ENCODE data around the gene OR6P1. TPM values are rescaled to one million over a fixed set of nuclear protein-coding genes. Genes with fewer than 3 reads are reported as not detected.

OR6P1 gene
- total RNA-seq, 1 experiment from 2014 or later = not detected

GRCh38 chr1:158607296-158607695 is 36.9 kb upstream of the OR6P1 start:
- Histone ChIP-seq H3K4me1 (ENCODE audit: insufficient read depth, low read length) (no peaks in the 10 kb centered on the region), H3K27ac (ENCODE audit: low read length) (no peak overlapping the region), H2AFZ (ENCODE audit: low read length) (no peak overlapping the region), H3K9me2 (replicated peaks; ENCODE audit: low read length) (no peaks in the 10 kb centered on the region), H3K79me2 (ENCODE audit: low read length) (no peaks in the 10 kb centered on the region), H3F3A (ENCODE audit: low read length, unreplicated experiment) (no peaks in the 10 kb centered on the region), H3K4me2 (ENCODE audit: low read length) (no peak overlapping the region), H3K36me3 (ENCODE audit: low read depth, low read length) (no peaks in the 10 kb centered on the region), H3K4me3 (ENCODE audit: low read length) (no peak overlapping the region), H3K9me3 (ENCODE audit: low read length) (no peaks in the 10 kb centered on the region; the same call in 1 of the 2 replicates), H3K27me3 (ENCODE audit: low read length) (no peaks in the 10 kb centered on the region), H4K20me1 (ENCODE audit: low read length) (no peaks in the 10 kb centered on the region), H3K9ac (ENCODE audit: low read length) (no peak overlapping the region)
- intact Hi-C loops (cut with micrococcal nuclease) = no loop called here
- ChIA-PET POLR2A (ENCODE audit: unreplicated experiment) (no interaction called here), CTCF (no interaction called here)
- no TSS peak for BruUV-seq (replicated peaks)
- TF ChIP-seq EZH2 (IDR thresholded peaks at IDR 0.05; ENCODE audit: low read length, unreplicated experiment) (no peak), CTCF (conservative IDR thresholded peaks at IDR 0.05; ENCODE audit: low read depth, low read length) (no peak), EZH2phosphoT487 (IDR thresholded peaks at IDR 0.05; ENCODE audit: borderline replicate concordance, low read length) (no peak)
- no peak for DNase-seq
- ATAC-seq = no peak

GRCh38 chr1:158604968-158605367 is 34.6 kb upstream of the OR6P1 start, which contains the start of gene OR10Z1:
Gene OR10Z1 (plus strand): TSS chr1:158605268. CDS start chr1:158606439, 1,171 bp downstream.
- Histone ChIP-seq H3K9ac (ENCODE audit: low read length) (no peak within 1 kb of the TSS), H4K20me1 (ENCODE audit: low read length) (no peaks in the 10 kb centered on the region), H3F3A (ENCODE audit: low read length, unreplicated experiment) (no peaks in the 10 kb centered on the region), H3K27ac (ENCODE audit: low read length) (no peak within 1 kb of the TSS), H3K4me3 (ENCODE audit: low read length) (no peak within 1 kb of the TSS), H3K36me3 (ENCODE audit: low read depth, low read length) (no peaks in the 10 kb centered on the region), H2AFZ (ENCODE audit: low read length) (no peak within 1 kb of the TSS), H3K4me2 (ENCODE audit: low read length) (no peak within 1 kb of the TSS), H3K9me3 (ENCODE audit: low read length) (0 out of 2 replicates have a peak, but pooled peaks cover 3% of the 10 kb centered on the region), H3K4me1 (ENCODE audit: insufficient read depth, low read length) (no peaks in the 10 kb centered on the region), H3K27me3 (ENCODE audit: low read length) (no peaks in the 10 kb centered on the region), H3K9me2 (replicated peaks; ENCODE audit: low read length) (no peaks in the 10 kb centered on the region), H3K79me2 (ENCODE audit: low read length) (no peaks in the 10 kb centered on the region)
- DNase-seq (no peak), ATAC-seq (no peak)
- intact Hi-C loops (cut with micrococcal nuclease) = no loop called here
- TF ChIP-seq EZH2 (IDR thresholded peaks at IDR 0.05; ENCODE audit: low read length, unreplicated experiment) = no peak
- TF ChIP-seq EZH2phosphoT487 (IDR thresholded peaks at IDR 0.05; ENCODE audit: borderline replicate concordance, low read length) = no peak
- no peak for TF ChIP-seq CTCF (conservative IDR thresholded peaks at IDR 0.05; ENCODE audit: low read depth, low read length)
- CTCF ChIA-PET = no interaction called here
- BruUV-seq (replicated peaks) = no TSS peak
- POLR2A ChIA-PET (ENCODE audit: unreplicated experiment) = no interaction called here

- Histone ChIP-seq H2AFZ (ENCODE audit: low read length) (no peak overlapping the region), H3F3A (ENCODE audit: low read length, unreplicated experiment) (no peaks in the 10 kb centered on the region), H3K27ac (ENCODE audit: low read length) (no peak overlapping the region), H3K27me3 (ENCODE audit: low read length) (no peaks in the 10 kb centered on the region), H3K79me2 (ENCODE audit: low read length) (no peaks in the 10 kb centered on the region), H3K4me2 (ENCODE audit: low read length) (no peak overlapping the region), H3K36me3 (ENCODE audit: low read depth, low read length) (no peaks in the 10 kb centered on the region), H3K4me1 (ENCODE audit: insufficient read depth, low read length) (no peaks in the 10 kb centered on the region), H3K9ac (ENCODE audit: low read length) (no peak overlapping the region), H3K4me3 (ENCODE audit: low read length) (no peak overlapping the region), H3K9me3 (ENCODE audit: low read length) (peaks cover 21% of the 10 kb centered on the region), H3K9me2 (replicated peaks; ENCODE audit: low read length) (no peaks in the 10 kb centered on the region), H4K20me1 (ENCODE audit: low read length) (no peaks in the 10 kb centered on the region)
- TF ChIP-seq CTCF (conservative IDR thresholded peaks at IDR 0.05; ENCODE audit: low read depth, low read length) = no peak
- TF ChIP-seq EZH2 (IDR thresholded peaks at IDR 0.05; ENCODE audit: low read length, unreplicated experiment) = no peak
- no peak for TF ChIP-seq EZH2phosphoT487 (IDR thresholded peaks at IDR 0.05; ENCODE audit: borderline replicate concordance, low read length)
- intact Hi-C loops (cut with micrococcal nuclease) = no loop called here
- DNase-seq (no peak), ATAC-seq (no peak)
- ChIA-PET POLR2A (ENCODE audit: unreplicated experiment) (no interaction called here), CTCF (no interaction called here)
- no TSS peak for BruUV-seq (replicated peaks)
Measured at GRCh38 chr1:158600735-158601134, 30.4 kb upstream of the OR6P1 start.

Data from PC-3 (cell line).